ENCODE data around the gene ZNF329.

Gene ZNF329

GRCh38 chr19:58108546-58108817 lies 42.1 kb downstream of the ZNF329 start:
- Histone ChIP-seq H3K27ac (no peak overlapping the region), H3K9me3 (ENCODE audit: severe bottlenecking) (peaks cover 67% of the 10 kb centered on the region)
- DNase-seq, result no peak

GRCh38 chr19:58107778-58108545 lies 42.6 kb downstream of the ZNF329 start:
- Histone ChIP-seq H3K9me3 (ENCODE audit: severe bottlenecking) (peaks cover 68% of the 10 kb centered on the region), H3K27ac (no peak overlapping the region), H3K27me3 (ENCODE audit: insufficient read depth, low read depth, severe bottlenecking) (no peaks in the 10 kb centered on the region), H3K4me3 (ENCODE audit: low read depth, low read length) (no peak overlapping the region), H3K36me3 (no peaks in the 10 kb centered on the region)
- TF ChIP-seq, protein P1, sequence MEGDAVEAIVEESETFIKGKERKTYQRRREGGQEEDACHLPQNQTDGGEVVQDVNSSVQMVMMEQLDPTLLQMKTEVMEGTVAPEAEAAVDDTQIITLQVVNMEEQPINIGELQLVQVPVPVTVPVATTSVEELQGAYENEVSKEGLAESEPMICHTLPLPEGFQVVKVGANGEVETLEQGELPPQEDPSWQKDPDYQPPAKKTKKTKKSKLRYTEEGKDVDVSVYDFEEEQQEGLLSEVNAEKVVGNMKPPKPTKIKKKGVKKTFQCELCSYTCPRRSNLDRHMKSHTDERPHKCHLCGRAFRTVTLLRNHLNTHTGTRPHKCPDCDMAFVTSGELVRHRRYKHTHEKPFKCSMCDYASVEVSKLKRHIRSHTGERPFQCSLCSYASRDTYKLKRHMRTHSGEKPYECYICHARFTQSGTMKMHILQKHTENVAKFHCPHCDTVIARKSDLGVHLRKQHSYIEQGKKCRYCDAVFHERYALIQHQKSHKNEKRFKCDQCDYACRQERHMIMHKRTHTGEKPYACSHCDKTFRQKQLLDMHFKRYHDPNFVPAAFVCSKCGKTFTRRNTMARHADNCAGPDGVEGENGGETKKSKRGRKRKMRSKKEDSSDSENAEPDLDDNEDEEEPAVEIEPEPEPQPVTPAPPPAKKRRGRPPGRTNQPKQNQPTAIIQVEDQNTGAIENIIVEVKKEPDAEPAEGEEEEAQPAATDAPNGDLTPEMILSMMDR (IDR thresholded peaks at IDR 0.05; ENCODE audit: low read depth, low read length), result no peak
- no peak for DNase-seq

More at GRCh38 chr19:58108546-58108817, 42.1 kb downstream of the ZNF329 start:
- TF ChIP-seq, protein P1 (IDR thresholded peaks at IDR 0.05; ENCODE audit: low read depth, low read length), result no peak
- Histone ChIP-seq H3K27me3 (ENCODE audit: insufficient read depth, low read depth, severe bottlenecking) (no peaks in the 10 kb centered on the region), H3K36me3 (no peaks in the 10 kb centered on the region), H3K4me3 (ENCODE audit: low read depth, low read length) (no peak overlapping the region)

GRCh38 chr19:58098682-58098998 lies 51.9 kb downstream of the ZNF329 start:
- H3K36me3 ChIP-seq, result 0 out of 2 replicates have a peak, but pooled peaks cover 4% of the 10 kb centered on the region
- peak overlapping the region; percentile 96 for H3K4me3 ChIP-seq (ENCODE audit: low read depth, low read length)
- H3K9me3 ChIP-seq (ENCODE audit: severe bottlenecking), result peaks cover 16% of the 10 kb centered on the region
- H3K27ac ChIP-seq, result peak overlapping the region; percentile 84
- TF ChIP-seq, protein P1 (IDR thresholded peaks at IDR 0.05; ENCODE audit: low read depth, low read length), result no peak
- DNase-seq, result no peak
- no peaks in the 10 kb centered on the region for H3K27me3 ChIP-seq (ENCODE audit: insufficient read depth, low read depth, severe bottlenecking)

- H3K27ac ChIP-seq, result peak within 1 kb of the TSS; percentile 84
- H3K27me3 ChIP-seq (ENCODE audit: insufficient read depth, low read depth, severe bottlenecking), result no peaks in the 10 kb centered on the region
- H3K36me3 ChIP-seq, result 0 out of 2 replicates have a peak, but pooled peaks cover 4% of the 10 kb centered on the region
- peaks cover 14% of the 10 kb centered on the region for H3K9me3 ChIP-seq (ENCODE audit: severe bottlenecking)
- H3K4me3 ChIP-seq (ENCODE audit: low read depth, low read length), result peak within 1 kb of the TSS; percentile 96
- TF ChIP-seq, protein P1 (IDR thresholded peaks at IDR 0.05; ENCODE audit: low read depth, low read length), result no peak
- peak; percentile 97 for DNase-seq
Observed at GRCh38 chr19:58097781-58098681, 52.6 kb downstream of the ZNF329 start, which contains the start of gene ZSCAN18. Gene ZSCAN18 (minus strand): TSS chr19:58098231. CDS start chr19:58090267, 7,964 bp downstream.

DNA sequence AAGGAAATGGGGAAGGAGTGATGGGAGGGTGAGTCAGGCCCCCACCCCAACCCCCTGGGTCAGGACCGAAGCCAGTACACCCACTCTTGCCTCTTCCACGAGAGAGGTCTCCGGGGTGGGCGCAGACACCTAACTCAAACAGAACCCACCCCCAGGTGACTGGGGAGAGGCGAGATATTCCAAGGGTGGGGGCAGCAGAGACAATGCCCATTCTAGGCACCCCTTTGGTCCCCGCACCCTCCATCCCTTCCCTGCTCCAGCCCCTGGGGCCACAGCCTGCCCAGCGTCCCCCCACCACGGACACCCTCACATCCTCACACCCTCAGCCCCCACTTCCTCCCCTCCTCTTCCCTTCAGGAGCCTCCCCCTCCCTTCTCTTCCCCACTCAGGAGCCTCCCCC lies 53.2 kb downstream of the ZNF329 start:
- Histone ChIP-seq H3K9me3 (ENCODE audit: severe bottlenecking) (peaks cover 9% of the 10 kb centered on the region), H3K36me3 (0 out of 2 replicates have a peak, but pooled peaks cover 4% of the 10 kb centered on the region), H3K4me3 (ENCODE audit: low read depth, low read length) (peak overlapping the region; percentile 96), H3K27me3 (ENCODE audit: insufficient read depth, low read depth, severe bottlenecking) (no peaks in the 10 kb centered on the region), H3K27ac (no peak overlapping the region)
- no peak for DNase-seq
- TF ChIP-seq, protein P1 (IDR thresholded peaks at IDR 0.05; ENCODE audit: low read depth, low read length), result no peak
